Keratinocyte (primary cell): ENCODE results near the gene CDH12.
"Not testable (repeated sequence)": the region's sequence is repeated elsewhere in the genome, so short reads cannot be mapped to it uniquely, and the experiment has no call there.

Experiments used
- EZH2 ChIP-seq: IDR thresholded peaks from one replicate; pipeline ENCODE4 v1.6.1; 2012; ENCODE audit warnings: inconsistent platforms, mild to moderate bottlenecking, low read length, moderate library complexity
- TF ChIP-seq, protein P1 (sequence below), 3 experiments: IDR thresholded peaks in 1 of 3; conservative IDR thresholded peaks in 1 of 3; optimal IDR thresholded peaks in 1 of 3; 2 replicates in 2 of 3; 3 replicates in 1 of 3; pipeline versions ENCODE3 to v1.5.1; 2011; ENCODE audit warnings: low read length in 3 of 3, mild to moderate bottlenecking in 3 of 3, moderate library complexity in 2 of 3, control low read depth in 1 of 3, inconsistent platforms in 1 of 3; ENCODE audit not compliant: insufficient read depth in 2 of 3; ENCODE audit errors: extremely low read depth in 1 of 3

DNA sequence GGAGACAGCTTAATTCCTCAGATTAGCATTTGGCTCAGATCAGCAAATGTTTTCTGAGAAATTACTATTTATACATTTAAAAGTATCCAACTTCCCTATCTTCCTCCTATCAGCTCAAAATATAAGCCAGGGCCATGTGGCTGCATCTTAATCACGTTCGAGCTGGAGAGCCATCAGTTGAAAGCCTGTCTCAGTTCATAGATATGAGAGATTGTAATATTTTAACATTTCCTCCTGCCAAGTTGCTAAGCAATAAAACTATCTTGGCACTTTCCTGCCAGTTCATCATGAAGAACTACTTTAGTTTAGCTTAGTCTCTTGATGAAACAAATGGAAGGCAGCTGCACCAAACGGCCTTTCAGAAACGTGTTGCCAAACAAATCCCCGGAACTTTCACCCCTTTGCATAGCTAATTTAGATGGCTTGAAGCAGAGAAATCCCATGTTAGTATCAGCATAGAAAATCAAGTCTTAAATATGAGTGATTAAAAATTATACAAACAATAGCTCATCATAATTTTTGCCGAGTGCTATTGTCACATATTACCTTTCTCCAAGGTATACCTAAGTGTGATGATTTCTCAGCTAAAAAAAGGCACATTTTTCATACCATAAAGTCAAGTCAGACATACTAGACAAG, 713.4 kb downstream of the CDH12 start:
- TF ChIP-seq, protein P1, sequence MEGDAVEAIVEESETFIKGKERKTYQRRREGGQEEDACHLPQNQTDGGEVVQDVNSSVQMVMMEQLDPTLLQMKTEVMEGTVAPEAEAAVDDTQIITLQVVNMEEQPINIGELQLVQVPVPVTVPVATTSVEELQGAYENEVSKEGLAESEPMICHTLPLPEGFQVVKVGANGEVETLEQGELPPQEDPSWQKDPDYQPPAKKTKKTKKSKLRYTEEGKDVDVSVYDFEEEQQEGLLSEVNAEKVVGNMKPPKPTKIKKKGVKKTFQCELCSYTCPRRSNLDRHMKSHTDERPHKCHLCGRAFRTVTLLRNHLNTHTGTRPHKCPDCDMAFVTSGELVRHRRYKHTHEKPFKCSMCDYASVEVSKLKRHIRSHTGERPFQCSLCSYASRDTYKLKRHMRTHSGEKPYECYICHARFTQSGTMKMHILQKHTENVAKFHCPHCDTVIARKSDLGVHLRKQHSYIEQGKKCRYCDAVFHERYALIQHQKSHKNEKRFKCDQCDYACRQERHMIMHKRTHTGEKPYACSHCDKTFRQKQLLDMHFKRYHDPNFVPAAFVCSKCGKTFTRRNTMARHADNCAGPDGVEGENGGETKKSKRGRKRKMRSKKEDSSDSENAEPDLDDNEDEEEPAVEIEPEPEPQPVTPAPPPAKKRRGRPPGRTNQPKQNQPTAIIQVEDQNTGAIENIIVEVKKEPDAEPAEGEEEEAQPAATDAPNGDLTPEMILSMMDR (optimal IDR thresholded peaks at IDR 0.05 in 1 of 3, IDR thresholded peaks at IDR 0.05 in 1 of 3, conservative IDR thresholded peaks at IDR 0.05 in 1 of 3; ENCODE audit: extremely low read depth in 1 of 3, insufficient read depth in 2 of 3, low read length in 3 of 3) = not testable (repeated sequence)
- TF ChIP-seq EZH2 = not testable (repeated sequence)
